ENCODE results near the gene GREM2. TPM values are rescaled to one million over a fixed set of nuclear protein-coding genes. Genes with fewer than 3 reads are reported as not detected.

The GREM2 gene
- total RNA-seq, 1 experiment from 2014 or later: 0.17 TPM

GRCh38 chr1:240496356-240496755, 115.6 kb downstream of the GREM2 start:
- no peak overlapping the region for H3K27ac Mint-ChIP-seq
- H3K4me1 Mint-ChIP-seq: peaks cover 23% of the 10 kb centered on the region
- no peak for ATAC-seq
- POLR2A ChIA-PET: no interaction called here
- CTCF ChIA-PET: no interaction called here
- no peak for DNase-seq (ENCODE audit: low spot score)
- H3K4me3 Mint-ChIP-seq: no peak overlapping the region
- H3K27me3 Mint-ChIP-seq (ENCODE audit: low read depth): peaks cover 23% of the 10 kb centered on the region
- no peaks in the 10 kb centered on the region for H3K36me3 Mint-ChIP-seq
- H3K9me3 Mint-ChIP-seq: 0 out of 2 replicates have a peak, but pooled peaks cover 3% of the 10 kb centered on the region
- no peak for TF ChIP-seq E2F1 (CRISPR knock-in tag; IDR thresholded peaks at IDR 0.05)
- no peak for TF ChIP-seq ELF4 (CRISPR knock-in tag; IDR thresholded peaks at IDR 0.05; ENCODE audit: low read depth)
- TF ChIP-seq, protein P1, sequence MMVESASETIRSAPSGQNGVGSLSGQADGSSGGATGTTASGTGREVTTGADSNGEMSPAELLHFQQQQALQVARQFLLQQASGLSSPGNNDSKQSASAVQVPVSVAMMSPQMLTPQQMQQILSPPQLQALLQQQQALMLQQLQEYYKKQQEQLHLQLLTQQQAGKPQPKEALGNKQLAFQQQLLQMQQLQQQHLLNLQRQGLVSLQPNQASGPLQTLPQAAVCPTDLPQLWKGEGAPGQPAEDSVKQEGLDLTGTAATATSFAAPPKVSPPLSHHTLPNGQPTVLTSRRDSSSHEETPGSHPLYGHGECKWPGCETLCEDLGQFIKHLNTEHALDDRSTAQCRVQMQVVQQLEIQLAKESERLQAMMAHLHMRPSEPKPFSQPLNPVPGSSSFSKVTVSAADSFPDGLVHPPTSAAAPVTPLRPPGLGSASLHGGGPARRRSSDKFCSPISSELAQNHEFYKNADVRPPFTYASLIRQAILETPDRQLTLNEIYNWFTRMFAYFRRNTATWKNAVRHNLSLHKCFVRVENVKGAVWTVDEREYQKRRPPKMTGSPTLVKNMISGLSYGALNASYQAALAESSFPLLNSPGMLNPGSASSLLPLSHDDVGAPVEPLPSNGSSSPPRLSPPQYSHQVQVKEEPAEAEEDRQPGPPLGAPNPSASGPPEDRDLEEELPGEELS (CRISPR knock-in tag; IDR thresholded peaks at IDR 0.05): no peak
- TF ChIP-seq ZBTB21 (CRISPR knock-in tag; IDR thresholded peaks at IDR 0.05; ENCODE audit: borderline replicate concordance): no peak
- TF ChIP-seq E2F4 (CRISPR knock-in tag; IDR thresholded peaks at IDR 0.05; ENCODE audit: borderline replicate concordance, low read depth): no peak
- no peak for TF ChIP-seq ZNF532 (CRISPR knock-in tag; IDR thresholded peaks at IDR 0.05; ENCODE audit: borderline replicate concordance)
- no peak for TF ChIP-seq USF1 (CRISPR knock-in tag; IDR thresholded peaks at IDR 0.05)
- TF ChIP-seq, protein P2, sequence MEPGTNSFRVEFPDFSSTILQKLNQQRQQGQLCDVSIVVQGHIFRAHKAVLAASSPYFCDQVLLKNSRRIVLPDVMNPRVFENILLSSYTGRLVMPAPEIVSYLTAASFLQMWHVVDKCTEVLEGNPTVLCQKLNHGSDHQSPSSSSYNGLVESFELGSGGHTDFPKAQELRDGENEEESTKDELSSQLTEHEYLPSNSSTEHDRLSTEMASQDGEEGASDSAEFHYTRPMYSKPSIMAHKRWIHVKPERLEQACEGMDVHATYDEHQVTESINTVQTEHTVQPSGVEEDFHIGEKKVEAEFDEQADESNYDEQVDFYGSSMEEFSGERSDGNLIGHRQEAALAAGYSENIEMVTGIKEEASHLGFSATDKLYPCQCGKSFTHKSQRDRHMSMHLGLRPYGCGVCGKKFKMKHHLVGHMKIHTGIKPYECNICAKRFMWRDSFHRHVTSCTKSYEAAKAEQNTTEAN (CRISPR knock-in tag; IDR thresholded peaks at IDR 0.05): no peak
- TF ChIP-seq E2F5 (CRISPR knock-in tag; IDR thresholded peaks at IDR 0.05): no peak
- no peak for TF ChIP-seq ZNF396 (CRISPR knock-in tag; IDR thresholded peaks at IDR 0.05; ENCODE audit: borderline replicate concordance)
- TF ChIP-seq ZNF671 (CRISPR knock-in tag; IDR thresholded peaks at IDR 0.05): no peak
- no peak for TF ChIP-seq NFATC4 (CRISPR knock-in tag; IDR thresholded peaks at IDR 0.05)
- TF ChIP-seq ERG (CRISPR knock-in tag; IDR thresholded peaks at IDR 0.05): no peak
- no peak for TF ChIP-seq CREM (CRISPR knock-in tag; IDR thresholded peaks at IDR 0.05)
- TF ChIP-seq, protein P3, sequence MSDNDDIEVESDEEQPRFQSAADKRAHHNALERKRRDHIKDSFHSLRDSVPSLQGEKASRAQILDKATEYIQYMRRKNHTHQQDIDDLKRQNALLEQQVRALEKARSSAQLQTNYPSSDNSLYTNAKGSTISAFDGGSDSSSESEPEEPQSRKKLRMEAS (CRISPR knock-in tag; IDR thresholded peaks at IDR 0.05): no peak

Data from WTC11 (cell line).